Liver (tissue), 3 donors: ENCODE data around the gene SLC36A3.

Source experiments
- CTCF ChIP-seq: fragments of 150-350 bp; IDR thresholded peaks from 2 replicates; pipeline ENCODE4 v1.5.1; 2017; ENCODE audit warnings: improper control_type of control experiment, low read depth, low read length; ENCODE audit not compliant: missing input control
- EGR1 ChIP-seq, 2 donors: IDR thresholded peaks; 2 replicates each; pipeline ENCODE4 v1.6.1; 2016 to 2018; ENCODE audit warnings: antibody characterized with exemption in 2 of 2, low read depth in 2 of 2
- HNF4A ChIP-seq, 2 donors: conservative IDR thresholded peaks; 2 replicates each; pipeline ENCODE4 v1.6.1; 2016; ENCODE audit warnings: antibody characterized with exemption in 2 of 2, mild to moderate bottlenecking in 2 of 2
- JUND ChIP-seq, 2 donors: IDR thresholded peaks; 2 replicates each; pipeline ENCODE4 v1.6.1; 2016; ENCODE audit warnings: antibody characterized with exemption in 2 of 2
- RAD21 ChIP-seq, 2 donors: IDR thresholded peaks; 2 replicates each; pipeline ENCODE4 v1.6.1; 2016; ENCODE audit warnings: antibody characterized with exemption in 2 of 2, mild to moderate bottlenecking in 2 of 2
- SP1 ChIP-seq: IDR thresholded peaks from 2 replicates; pipeline ENCODE4 v1.6.1; 2018; ENCODE audit warnings: antibody characterized with exemption, mild to moderate bottlenecking
- TAF1 ChIP-seq: conservative IDR thresholded peaks from 2 replicates; pipeline ENCODE4 v1.6.1; 2016; ENCODE audit warnings: antibody characterized with exemption, mild to moderate bottlenecking
- ZBTB33 ChIP-seq: IDR thresholded peaks from 2 replicates; pipeline ENCODE4 v1.6.1; 2016; ENCODE audit warnings: antibody characterized with exemption
- TF ChIP-seq, protein P1 (sequence below): IDR thresholded peaks from 2 replicates; pipeline ENCODE4 v1.6.1; 2016; ENCODE audit warnings: antibody characterized with exemption
- donor health status: healthy.
- donor health status: healthy.

DNA sequence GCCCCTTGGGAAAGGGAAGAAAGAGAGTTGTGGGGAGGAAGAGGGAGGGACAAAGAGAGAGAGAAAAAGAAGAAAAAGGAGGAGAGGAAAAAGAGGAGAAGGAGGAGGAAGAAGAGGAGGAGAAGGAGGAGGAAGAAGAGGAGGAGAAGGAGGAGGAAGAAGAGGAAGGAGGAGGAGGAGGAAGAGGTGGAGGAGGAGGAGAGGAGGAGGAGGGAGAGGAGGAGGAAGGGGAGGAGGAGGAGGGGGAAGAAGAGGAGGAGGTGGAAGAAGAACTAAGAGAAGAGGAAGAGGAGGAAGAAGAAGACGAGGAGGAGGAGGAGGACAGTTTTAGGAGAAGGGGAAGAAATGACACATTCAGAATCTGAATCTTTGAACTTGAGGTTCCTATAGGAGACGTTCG, 36.4 kb upstream of the SLC36A3 start:
- TF ChIP-seq CTCF (no peak), SP1 (no peak), HNF4A (conservative IDR thresholded peaks at IDR 0.05) (no peak), EGR1 (IDR thresholded peaks at IDR 0.05; ENCODE audit: low read depth in 2 of 2) (no peak), JUND (IDR thresholded peaks at IDR 0.05) (no peak), TAF1 (no peak), ZBTB33 (no peak), RAD21 (IDR thresholded peaks at IDR 0.05) (no peak)
- TF ChIP-seq, protein P1, sequence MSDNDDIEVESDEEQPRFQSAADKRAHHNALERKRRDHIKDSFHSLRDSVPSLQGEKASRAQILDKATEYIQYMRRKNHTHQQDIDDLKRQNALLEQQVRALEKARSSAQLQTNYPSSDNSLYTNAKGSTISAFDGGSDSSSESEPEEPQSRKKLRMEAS = no peak
